OCI-LY7 (cell line): Measurements from ENCODE around the gene NEMP1.

ENCODE experiments used
- CTCF ChIP-seq: fragments of 200-600 bp; sonication (generic); conservative IDR thresholded peaks from 2 replicates; pipeline ENCODE4 v1.5.1; 2014; ENCODE audit warnings: mild to moderate bottlenecking, antibody characterized with exemption, low read length, moderate library complexity, mixed read lengths
- EZH2phosphoT487 ChIP-seq: fragments of 200-600 bp; sonication (generic); IDR thresholded peaks from 2 replicates; pipeline ENCODE4 v1.6.1; 2018; ENCODE audit warnings: low read depth, borderline replicate concordance, mild to moderate bottlenecking, mixed run types, antibody characterized with exemption, low read length, moderate library complexity, mixed read lengths

DNA sequence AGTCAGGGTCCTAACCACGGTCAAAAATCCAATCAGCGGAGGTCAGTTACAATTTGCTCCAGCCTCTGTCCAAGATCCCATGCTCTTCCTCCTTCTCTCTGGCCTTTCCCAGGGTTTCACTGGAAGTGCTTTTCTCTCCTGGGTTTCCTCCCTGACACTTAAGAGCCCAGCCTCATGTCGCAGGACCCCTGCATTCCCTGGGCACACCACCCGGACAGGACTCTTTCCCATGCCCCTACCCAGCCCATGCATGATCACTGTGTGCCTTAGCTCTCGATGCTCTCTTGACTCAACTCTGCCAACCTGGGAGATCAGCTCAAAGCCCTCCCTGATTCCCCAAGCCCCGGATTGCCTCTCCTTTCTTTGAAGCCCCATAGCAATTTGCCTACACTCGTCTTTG is 46.8 kb downstream of the NEMP1 start:
- TF ChIP-seq CTCF (no peak), EZH2phosphoT487 (no peak)
